Fibroblast of pulmonary artery (primary cell): Measurements from ENCODE around the gene ADAMTSL3.
A peak's percentile ranks its signal among the peaks of the same experiment; 100 is the strongest.

Experiments used
- DNase-seq: peaks from one replicate; pipeline ENCODE4 v3.0.0-alpha.2; 2010; ENCODE audit warnings: low read depth
- H3K4me3 ChIP-seq: replicated peaks from 2 replicates; pipeline ENCODE4 v1.5.1; 2011; ENCODE audit warnings: low read depth, mild to moderate bottlenecking, control low read depth, low read length, moderate library complexity
- TF ChIP-seq, protein P1 (sequence below): IDR thresholded peaks from 2 replicates; pipeline ENCODE4 v1.5.1; 2011; ENCODE audit warnings: mild to moderate bottlenecking, control low read depth, low read length, inconsistent platforms; ENCODE audit errors: missing control alignments

ADAMTSL3 gene

GRCh38 chr15:83992324-83993031, 338.6 kb downstream of the ADAMTSL3 start:
- H3K4me3 ChIP-seq: no peak overlapping the region
- TF ChIP-seq, protein P1, sequence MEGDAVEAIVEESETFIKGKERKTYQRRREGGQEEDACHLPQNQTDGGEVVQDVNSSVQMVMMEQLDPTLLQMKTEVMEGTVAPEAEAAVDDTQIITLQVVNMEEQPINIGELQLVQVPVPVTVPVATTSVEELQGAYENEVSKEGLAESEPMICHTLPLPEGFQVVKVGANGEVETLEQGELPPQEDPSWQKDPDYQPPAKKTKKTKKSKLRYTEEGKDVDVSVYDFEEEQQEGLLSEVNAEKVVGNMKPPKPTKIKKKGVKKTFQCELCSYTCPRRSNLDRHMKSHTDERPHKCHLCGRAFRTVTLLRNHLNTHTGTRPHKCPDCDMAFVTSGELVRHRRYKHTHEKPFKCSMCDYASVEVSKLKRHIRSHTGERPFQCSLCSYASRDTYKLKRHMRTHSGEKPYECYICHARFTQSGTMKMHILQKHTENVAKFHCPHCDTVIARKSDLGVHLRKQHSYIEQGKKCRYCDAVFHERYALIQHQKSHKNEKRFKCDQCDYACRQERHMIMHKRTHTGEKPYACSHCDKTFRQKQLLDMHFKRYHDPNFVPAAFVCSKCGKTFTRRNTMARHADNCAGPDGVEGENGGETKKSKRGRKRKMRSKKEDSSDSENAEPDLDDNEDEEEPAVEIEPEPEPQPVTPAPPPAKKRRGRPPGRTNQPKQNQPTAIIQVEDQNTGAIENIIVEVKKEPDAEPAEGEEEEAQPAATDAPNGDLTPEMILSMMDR: no peak
- DNase-seq: no peak

DNA sequence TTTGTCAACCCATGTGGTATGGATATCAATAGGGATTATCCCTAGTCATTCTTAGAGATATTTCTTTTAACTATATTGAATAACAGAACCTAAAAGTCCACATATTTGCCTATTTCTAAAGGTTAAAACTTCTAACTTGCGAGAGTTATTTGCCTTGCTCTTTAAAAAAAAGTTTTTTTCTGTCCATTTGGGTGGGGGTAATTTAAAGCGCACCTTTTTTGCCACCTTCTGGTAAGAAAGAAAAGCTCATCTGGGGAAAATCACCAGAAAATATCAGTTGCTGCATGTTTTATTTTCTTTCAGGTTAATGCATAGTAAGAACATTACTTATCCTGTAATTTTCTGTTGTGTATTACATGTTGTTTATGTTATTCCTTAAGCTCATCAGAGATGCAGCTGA, 339.7 kb downstream of the ADAMTSL3 start:
- peak; percentile 1 for DNase-seq
- TF ChIP-seq, protein P1: peak; percentile 17
- no peak overlapping the region for H3K4me3 ChIP-seq

- no peak overlapping the region for H3K4me3 ChIP-seq
- TF ChIP-seq, protein P1: no peak
Measured at GRCh38 chr15:83998486-83998885, 344.6 kb downstream of the ADAMTSL3 start.

GRCh38 chr15:83999396-84000135, 345.6 kb downstream of the ADAMTSL3 start:
- no peak for DNase-seq
- no peak overlapping the region for H3K4me3 ChIP-seq
- TF ChIP-seq, protein P1: no peak

More at GRCh38 chr15:83998486-83998885, 344.6 kb downstream of the ADAMTSL3 start:
- no peak for DNase-seq

DNA sequence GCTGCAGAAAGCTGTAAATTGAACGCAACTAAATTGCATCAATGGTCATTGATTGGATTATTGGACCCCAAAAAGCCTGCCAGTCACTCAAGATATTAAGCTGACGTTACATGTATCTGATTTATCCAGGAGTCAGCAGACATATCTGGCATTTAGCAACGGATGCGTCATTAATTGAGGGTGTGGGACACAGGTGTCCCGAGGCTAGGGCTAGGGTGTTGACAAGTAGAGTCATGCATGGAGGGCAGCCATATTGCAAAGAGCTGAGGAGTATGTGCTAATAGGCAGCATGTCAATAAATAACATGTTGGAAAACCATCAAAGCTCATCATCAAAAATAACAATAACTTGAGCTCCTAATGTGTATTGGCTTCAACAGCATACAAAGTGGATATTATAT, 347.1 kb downstream of the ADAMTSL3 start:
- DNase-seq: no peak
- TF ChIP-seq, protein P1: no peak
- H3K4me3 ChIP-seq: no peak overlapping the region

DNA sequence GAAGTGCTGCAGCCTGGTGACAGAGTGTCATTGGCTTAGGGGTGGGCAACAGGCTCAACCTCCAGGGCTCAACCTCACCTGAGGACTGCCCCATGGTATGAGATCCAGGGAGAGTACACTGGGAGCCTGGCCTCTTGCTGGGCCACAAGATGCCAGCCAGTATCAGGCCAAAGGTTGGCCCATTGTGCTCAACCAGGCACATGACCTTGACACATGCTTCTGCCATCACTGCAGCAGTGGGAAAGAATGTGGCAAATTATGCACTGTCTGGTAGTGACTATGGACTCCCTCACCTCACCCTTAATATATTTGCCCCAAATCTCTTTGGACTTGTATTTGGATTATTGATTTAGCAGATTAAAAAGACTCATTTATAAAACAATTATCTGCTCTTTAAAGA, 347.7 kb downstream of the ADAMTSL3 start:
- no peak for DNase-seq
- TF ChIP-seq, protein P1: no peak
- H3K4me3 ChIP-seq: no peak overlapping the region
